Mesendoderm (in vitro differentiated cells): ENCODE measurements around the gene OR5K4.

Experiments
- DNase-seq: peaks from one replicate; pipeline ENCODE4 v3.0.0; 2013
- H2AK5ac ChIP-seq: 2 replicates; pipeline ENCODE4 v1.6.1; 2013; ENCODE audit warnings: low read length, inconsistent platforms
- H2BK120ac ChIP-seq: 2 replicates; pipeline ENCODE4 v1.6.1; 2013; ENCODE audit warnings: low read depth, mild to moderate bottlenecking, low read length, moderate library complexity, mixed read lengths
- H2BK15ac ChIP-seq: replicated peaks from 2 replicates; pipeline ENCODE4 v1.6.1; 2013; ENCODE audit warnings: low read depth, mild to moderate bottlenecking, moderate library complexity
- H2BK5ac ChIP-seq: 2 replicates; pipeline ENCODE4 v1.6.1; 2013; ENCODE audit warnings: low read length, inconsistent platforms
- H3K18ac ChIP-seq: 2 replicates; pipeline ENCODE4 v1.6.1; 2013; ENCODE audit warnings: mild to moderate bottlenecking, low read length, mixed read lengths
- H3K23ac ChIP-seq: one replicate; pipeline ENCODE4 v1.6.1; 2013; ENCODE audit warnings: low read length
- H3K27ac ChIP-seq: 2 replicates; pipeline ENCODE4 v1.5.1; 2013; ENCODE audit warnings: low read depth, mild to moderate bottlenecking, inconsistent platforms, low read length, moderate library complexity
- H3K27me3 ChIP-seq: 2 replicates; pipeline ENCODE4 v1.6.1; 2013; ENCODE audit warnings: low read length, control low read depth, mild to moderate bottlenecking, inconsistent platforms; ENCODE audit not compliant: insufficient read depth, poor library complexity
- H3K36me3 ChIP-seq: 2 replicates; pipeline ENCODE4 v1.6.1; 2013; ENCODE audit warnings: low read length, inconsistent platforms; ENCODE audit not compliant: control insufficient read depth, insufficient read depth
- H3K4ac ChIP-seq: one replicate; pipeline ENCODE4 v1.6.1; 2013; ENCODE audit warnings: low read depth, mild to moderate bottlenecking, low read length, moderate library complexity
- H3K4me1 ChIP-seq: 2 replicates; pipeline ENCODE4 v1.6.1; 2013; ENCODE audit warnings: low read depth, low read length, inconsistent platforms; ENCODE audit not compliant: control insufficient read depth
- H3K4me2 ChIP-seq: 2 replicates; pipeline ENCODE4 v1.6.1; 2013; ENCODE audit warnings: low read length
- H3K4me3 ChIP-seq: 2 replicates; pipeline ENCODE4 v1.5.1; 2013; ENCODE audit warnings: mild to moderate bottlenecking, low read length
- H3K56ac ChIP-seq: one replicate; pipeline ENCODE4 v1.6.1; 2013; ENCODE audit warnings: low read length
- H3K79me1 ChIP-seq: 2 replicates; pipeline ENCODE4 v1.6.1; 2013; ENCODE audit warnings: low read length, inconsistent platforms
- H3K79me2 ChIP-seq: 2 replicates; pipeline ENCODE4 v1.6.1; 2013; ENCODE audit warnings: mild to moderate bottlenecking, low read length; ENCODE audit not compliant: control insufficient read depth, insufficient read depth
- H3K9ac ChIP-seq: 2 replicates; pipeline ENCODE4 v1.6.1; 2013; ENCODE audit warnings: low read length, inconsistent platforms
- H4K5ac ChIP-seq: one replicate; pipeline ENCODE4 v1.6.1; 2013; ENCODE audit warnings: low read length
- H4K8ac ChIP-seq: one replicate; pipeline ENCODE4 v1.6.1; 2013; ENCODE audit warnings: low read depth, mild to moderate bottlenecking, control low read depth, low read length, moderate library complexity
- WGBS: extraction: QIAGEN DNeasy Blood & Tissue Kit; methylation state at CpG from one replicate; pipeline ENCODE4 v1.1.7; 2013; ENCODE audit warnings: low lambda C conversion rate, missing lambda C conversion rate; ENCODE audit not compliant: insufficient coverage; ENCODE audit errors: extremely low coverage; 5-methylcytosine and 5-hydroxymethylcytosine counted together

Gene OR5K4

GRCh38 chr3:98326105-98326893, 27.4 kb upstream of the OR5K4 start:
- peak; percentile 13 for DNase-seq
- no peak overlapping the region for H3K4me2 ChIP-seq
- H4K5ac ChIP-seq = no peak overlapping the region
- no peak overlapping the region for H3K9ac ChIP-seq
- peak overlapping the region; percentile 75 for H2BK5ac ChIP-seq
- H2BK120ac ChIP-seq = peak overlapping the region; percentile 95
- H3K4ac ChIP-seq = peak overlapping the region; percentile 70
- H3K56ac ChIP-seq = peak overlapping the region; percentile 28
- H3K36me3 ChIP-seq = no peaks in the 10 kb centered on the region
- WGBS = no CpG with 5 or more reads among the region's 2 CpGs
- peaks cover 6% of the 10 kb centered on the region for H3K79me2 ChIP-seq
- no peak overlapping the region for H3K23ac ChIP-seq
- H3K4me3 ChIP-seq = no peak overlapping the region
- H3K79me1 ChIP-seq = no peaks in the 10 kb centered on the region
- H2BK15ac ChIP-seq = no peak overlapping the region
- H3K27ac ChIP-seq = no peak overlapping the region
- H2AK5ac ChIP-seq = no peak overlapping the region
- no peaks in the 10 kb centered on the region for H3K27me3 ChIP-seq
- H4K8ac ChIP-seq = no peak overlapping the region
- peaks cover 3% of the 10 kb centered on the region for H3K4me1 ChIP-seq
- H3K18ac ChIP-seq = peak overlapping the region; percentile 87

- Histone ChIP-seq H3K4me2 (no peak overlapping the region), H4K8ac (no peak overlapping the region), H3K9ac (no peak overlapping the region), H3K4ac (peak overlapping the region; percentile 70), H3K27me3 (no peaks in the 10 kb centered on the region), H3K23ac (no peak overlapping the region), H3K4me3 (no peak overlapping the region), H2AK5ac (no peak overlapping the region), H2BK5ac (no peak overlapping the region), H2BK120ac (peak overlapping the region; percentile 95), H3K18ac (peak overlapping the region; percentile 87), H3K27ac (no peak overlapping the region), H3K36me3 (no peaks in the 10 kb centered on the region), H2BK15ac (peak overlapping the region; percentile 19), H3K4me1 (peaks cover 3% of the 10 kb centered on the region), H4K5ac (peak overlapping the region; percentile 14), H3K79me1 (no peaks in the 10 kb centered on the region), H3K79me2 (peaks cover 4% of the 10 kb centered on the region), H3K56ac (no peak overlapping the region)
- no peak for DNase-seq
Measured at GRCh38 chr3:98326945-98327344, 26.7 kb upstream of the OR5K4 start.

GRCh38 chr3:98328933-98329332, 24.7 kb upstream of the OR5K4 start:
- H3K4me2 ChIP-seq = no peak overlapping the region
- peak overlapping the region; percentile 81 for H3K4ac ChIP-seq
- no peak overlapping the region for H3K27ac ChIP-seq
- no peaks in the 10 kb centered on the region for H3K79me2 ChIP-seq
- H3K56ac ChIP-seq = peak overlapping the region; percentile 26
- peaks cover 3% of the 10 kb centered on the region for H3K4me1 ChIP-seq
- peak overlapping the region; percentile 24 for H2BK120ac ChIP-seq
- H2BK5ac ChIP-seq = peak overlapping the region; percentile 7
- H2BK15ac ChIP-seq = no peak overlapping the region
- no peaks in the 10 kb centered on the region for H3K36me3 ChIP-seq
- H3K18ac ChIP-seq = no peak overlapping the region
- H4K5ac ChIP-seq = no peak overlapping the region
- no peaks in the 10 kb centered on the region for H3K79me1 ChIP-seq
- no peaks in the 10 kb centered on the region for H3K27me3 ChIP-seq
- no peak for DNase-seq
- no peak overlapping the region for H4K8ac ChIP-seq
- no peak overlapping the region for H3K23ac ChIP-seq
- no CpG with 5 or more reads among the region's 5 CpGs for WGBS
- no peak overlapping the region for H3K4me3 ChIP-seq
- no peak overlapping the region for H3K9ac ChIP-seq
- no peak overlapping the region for H2AK5ac ChIP-seq

GRCh38 chr3:98329392-98330124, 24.1 kb upstream of the OR5K4 start:
- Histone ChIP-seq H2AK5ac (no peak overlapping the region), H2BK15ac (no peak overlapping the region), H3K27me3 (no peaks in the 10 kb centered on the region), H3K18ac (no peak overlapping the region), H3K4me3 (no peak overlapping the region), H4K5ac (no peak overlapping the region), H4K8ac (no peak overlapping the region), H3K56ac (peak overlapping the region; percentile 26), H3K4ac (peak overlapping the region; percentile 81), H3K23ac (no peak overlapping the region), H3K4me2 (no peak overlapping the region), H2BK5ac (peak overlapping the region; percentile 7), H2BK120ac (no peak overlapping the region), H3K79me2 (no peaks in the 10 kb centered on the region), H3K4me1 (peaks cover 3% of the 10 kb centered on the region), H3K36me3 (no peaks in the 10 kb centered on the region), H3K9ac (peak overlapping the region; percentile 2), H3K27ac (no peak overlapping the region), H3K79me1 (no peaks in the 10 kb centered on the region)
- peak; percentile 86 for DNase-seq
- no CpG with 5 or more reads among the region's 6 CpGs for WGBS

GRCh38 chr3:98331329-98331728, 22.3 kb upstream of the OR5K4 start:
- H3K27me3 ChIP-seq = no peaks in the 10 kb centered on the region
- no peak overlapping the region for H3K4ac ChIP-seq
- H3K18ac ChIP-seq = no peak overlapping the region
- no peak overlapping the region for H3K27ac ChIP-seq
- no peak overlapping the region for H2BK15ac ChIP-seq
- H2BK120ac ChIP-seq = no peak overlapping the region
- H3K23ac ChIP-seq = no peak overlapping the region
- H4K8ac ChIP-seq = no peak overlapping the region
- no CpG with 5 or more reads among the region's 1 CpG for WGBS
- no peak overlapping the region for H3K4me2 ChIP-seq
- H4K5ac ChIP-seq = no peak overlapping the region
- H3K79me1 ChIP-seq = no peaks in the 10 kb centered on the region
- H3K79me2 ChIP-seq = no peaks in the 10 kb centered on the region
- H3K9ac ChIP-seq = no peak overlapping the region
- no peak overlapping the region for H2AK5ac ChIP-seq
- DNase-seq = no peak
- H3K56ac ChIP-seq = no peak overlapping the region
- H3K4me3 ChIP-seq = no peak overlapping the region
- no peaks in the 10 kb centered on the region for H3K36me3 ChIP-seq
- no peak overlapping the region for H2BK5ac ChIP-seq
- peaks cover 3% of the 10 kb centered on the region for H3K4me1 ChIP-seq
